WTC11 (cell line): ENCODE data around the gene PAMR1.

Source experiments
- CTCF ChIP-seq: fragments of 200-600 bp; IDR thresholded peaks from 2 replicates; pipeline ENCODE4 v1.8.0; 2022; ENCODE audit warnings: antibody characterized with exemption
- KAT7 ChIP-seq: sonication (generic); formaldehyde crosslinking; IDR thresholded peaks from 2 replicates; pipeline ENCODE4 v1.8.1; 2023; ENCODE audit warnings: missing genetic modification reagents, mild to moderate bottlenecking, borderline replicate concordance

GRCh38 chr11:35545391-35546003 is 20.1 kb upstream of the PAMR1 start:
- no peak for TF ChIP-seq CTCF
- TF ChIP-seq KAT7 = no peak
